ENCODE data around the gene FNDC10. TPM values are rescaled to one million over a fixed set of nuclear protein-coding genes. Genes with fewer than 3 reads are reported as not detected.

FNDC10 gene
- total RNA-seq, 1 donor from 2014 or later: 9.0 TPM

DNA sequence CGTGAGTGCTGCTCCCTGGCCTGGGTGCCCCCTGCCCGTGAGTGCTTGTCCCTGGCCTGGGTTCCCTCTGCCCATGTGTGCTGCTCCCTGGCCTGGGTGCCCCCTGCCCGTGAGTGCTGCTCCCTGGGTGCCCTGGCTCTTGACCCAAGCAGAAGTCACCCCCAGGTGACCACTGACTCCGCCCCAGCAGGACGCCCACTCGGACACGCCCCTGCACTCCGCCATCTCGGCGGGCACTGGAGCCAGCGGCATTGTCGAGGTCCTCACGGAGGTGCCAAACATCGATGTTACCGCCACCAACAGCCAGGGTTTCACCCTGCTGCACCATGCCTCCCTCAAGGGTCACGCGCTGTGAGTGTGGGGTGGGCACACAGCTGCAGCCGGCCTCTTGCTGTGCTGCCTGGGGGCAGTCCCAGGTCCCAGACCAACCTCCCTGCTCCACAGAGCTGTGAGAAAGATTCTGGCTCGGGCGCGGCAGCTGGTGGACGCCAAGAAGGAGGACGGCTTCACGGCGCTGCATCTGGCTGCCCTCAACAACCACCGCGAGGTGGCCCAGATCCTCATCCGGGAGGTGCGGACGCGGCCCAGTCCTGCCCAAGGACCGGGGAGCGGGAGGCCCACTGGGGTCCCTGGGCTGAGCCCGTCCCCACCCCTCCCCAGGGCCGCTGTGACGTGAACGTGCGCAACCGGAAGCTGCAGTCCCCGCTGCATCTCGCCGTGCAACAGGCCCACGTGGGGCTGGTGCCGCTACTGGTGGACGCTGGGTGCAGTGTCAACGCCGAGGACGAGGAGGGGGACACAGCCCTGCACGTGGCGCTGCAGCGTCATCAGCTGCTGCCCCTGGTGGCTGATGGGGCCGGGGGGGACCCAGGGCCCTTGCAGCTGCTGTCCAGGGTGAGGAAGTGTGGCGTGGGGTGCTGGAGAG, 28.2 kb upstream of the FNDC10 start:
- intact Hi-C loops (cut with micrococcal nuclease): no loop called here

DNA sequence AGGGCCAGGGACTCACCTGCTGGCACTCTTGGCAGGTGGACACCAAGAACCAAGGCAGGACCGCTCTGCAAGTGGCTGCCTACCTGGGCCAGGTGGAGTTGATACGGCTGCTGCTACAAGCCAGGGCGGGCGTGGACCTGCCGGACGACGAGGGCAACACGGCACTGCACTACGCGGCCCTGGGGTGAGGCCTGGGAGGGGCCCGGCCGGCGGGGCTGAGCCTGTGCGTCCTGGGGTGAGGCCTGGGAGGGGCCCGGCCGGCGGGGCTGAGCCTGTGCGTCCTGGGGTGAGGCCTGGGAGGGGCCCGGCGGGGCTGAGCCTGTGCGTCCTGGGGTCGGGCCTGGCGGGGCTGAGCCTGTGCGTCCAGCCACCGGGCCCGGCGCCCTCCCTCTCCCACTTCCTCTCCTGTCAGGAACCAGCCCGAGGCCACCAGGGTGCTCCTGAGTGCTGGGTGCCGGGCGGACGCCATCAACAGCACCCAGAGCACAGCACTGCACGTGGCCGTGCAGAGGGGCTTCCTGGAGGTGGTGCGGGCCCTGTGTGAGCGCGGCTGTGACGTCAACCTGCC, 27.4 kb upstream of the FNDC10 start:
- intact Hi-C loops (cut with micrococcal nuclease): no loop called here

DNA sequence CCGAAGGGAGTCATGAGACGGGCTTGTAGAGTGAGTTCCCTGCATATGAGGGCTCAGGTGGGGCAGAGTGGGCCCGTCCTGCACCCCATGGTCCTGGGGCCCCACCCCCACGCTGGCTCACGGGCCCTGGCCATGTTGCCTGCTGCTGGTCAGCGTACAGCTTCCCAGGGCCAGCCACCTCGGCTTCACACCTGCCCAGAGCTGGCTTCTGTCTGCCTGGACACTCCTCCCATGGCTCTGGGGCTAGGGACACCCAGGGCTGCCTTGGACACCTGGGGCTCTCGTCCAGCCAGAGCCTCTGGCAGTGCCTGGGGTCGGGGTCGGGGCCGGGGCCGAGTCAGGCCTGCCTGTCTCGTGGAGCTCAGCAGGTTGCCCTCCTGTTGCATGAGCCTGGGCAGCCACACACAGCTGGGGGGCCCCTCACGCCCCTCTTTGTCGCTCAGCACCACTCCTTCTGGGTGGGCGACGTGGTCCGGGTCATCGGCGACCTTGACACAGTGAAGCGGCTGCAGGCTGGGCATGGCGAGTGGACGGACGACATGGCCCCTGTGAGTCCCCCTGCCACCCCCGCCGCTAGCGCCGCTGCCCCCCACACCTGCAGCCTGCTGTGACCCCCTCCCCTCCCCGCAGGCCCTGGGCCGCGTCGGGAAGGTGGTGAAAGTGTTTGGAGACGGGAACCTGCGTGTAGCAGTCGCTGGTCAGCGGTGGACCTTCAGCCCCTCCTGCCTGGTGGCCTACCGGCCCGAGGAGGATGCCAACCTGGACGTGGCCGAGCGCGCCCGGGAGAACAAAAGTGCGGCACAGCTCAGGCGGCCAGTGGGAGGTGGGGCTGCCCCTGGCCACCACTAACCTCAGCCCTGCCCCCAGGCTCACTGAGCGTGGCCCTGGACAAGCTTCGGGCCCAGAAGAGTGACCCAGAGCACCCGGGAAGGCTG, 26.5 kb upstream of the FNDC10 start:
- intact Hi-C loops (cut with micrococcal nuclease): no loop called here

DNA sequence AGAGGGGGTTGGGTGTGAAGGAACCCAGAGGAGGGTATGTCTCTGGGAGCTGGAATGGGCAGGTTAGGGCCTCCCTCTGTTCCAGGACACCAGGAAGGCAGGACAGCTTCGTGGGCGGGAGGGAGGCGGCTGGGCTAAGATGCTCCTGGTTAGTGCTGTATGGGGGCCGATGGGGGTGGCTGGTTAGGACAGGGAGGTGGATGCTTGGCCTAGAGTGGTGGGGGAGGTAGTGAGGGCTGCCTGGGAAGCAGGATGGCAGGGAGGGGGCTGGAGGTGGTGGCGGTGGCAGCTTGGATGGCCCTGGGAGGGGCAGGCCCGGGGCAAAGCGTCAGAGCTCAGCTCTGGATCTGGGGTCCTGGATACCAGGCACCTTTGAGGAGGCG, 25.9 kb upstream of the FNDC10 start:
- intact Hi-C loops (cut with micrococcal nuclease): no loop called here

DNA sequence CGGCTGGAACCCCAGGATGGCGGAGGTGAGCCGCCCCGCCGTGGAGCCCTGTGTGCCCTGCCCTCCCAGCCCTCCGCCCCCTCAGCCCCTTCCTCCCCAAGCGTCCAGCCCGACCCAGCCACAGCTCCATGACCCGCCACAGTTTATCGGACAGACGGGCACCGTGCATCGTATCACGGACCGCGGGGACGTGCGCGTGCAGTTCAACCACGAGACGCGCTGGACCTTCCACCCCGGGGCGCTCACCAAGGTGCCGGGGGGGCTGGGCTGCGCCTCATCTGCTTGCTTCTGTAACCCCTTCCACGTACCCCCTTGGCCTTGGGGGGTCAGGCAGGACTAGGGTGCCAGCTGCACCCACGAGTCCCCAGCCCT, 25.5 kb upstream of the FNDC10 start:
- intact Hi-C loops (cut with micrococcal nuclease): no loop called here

DNA sequence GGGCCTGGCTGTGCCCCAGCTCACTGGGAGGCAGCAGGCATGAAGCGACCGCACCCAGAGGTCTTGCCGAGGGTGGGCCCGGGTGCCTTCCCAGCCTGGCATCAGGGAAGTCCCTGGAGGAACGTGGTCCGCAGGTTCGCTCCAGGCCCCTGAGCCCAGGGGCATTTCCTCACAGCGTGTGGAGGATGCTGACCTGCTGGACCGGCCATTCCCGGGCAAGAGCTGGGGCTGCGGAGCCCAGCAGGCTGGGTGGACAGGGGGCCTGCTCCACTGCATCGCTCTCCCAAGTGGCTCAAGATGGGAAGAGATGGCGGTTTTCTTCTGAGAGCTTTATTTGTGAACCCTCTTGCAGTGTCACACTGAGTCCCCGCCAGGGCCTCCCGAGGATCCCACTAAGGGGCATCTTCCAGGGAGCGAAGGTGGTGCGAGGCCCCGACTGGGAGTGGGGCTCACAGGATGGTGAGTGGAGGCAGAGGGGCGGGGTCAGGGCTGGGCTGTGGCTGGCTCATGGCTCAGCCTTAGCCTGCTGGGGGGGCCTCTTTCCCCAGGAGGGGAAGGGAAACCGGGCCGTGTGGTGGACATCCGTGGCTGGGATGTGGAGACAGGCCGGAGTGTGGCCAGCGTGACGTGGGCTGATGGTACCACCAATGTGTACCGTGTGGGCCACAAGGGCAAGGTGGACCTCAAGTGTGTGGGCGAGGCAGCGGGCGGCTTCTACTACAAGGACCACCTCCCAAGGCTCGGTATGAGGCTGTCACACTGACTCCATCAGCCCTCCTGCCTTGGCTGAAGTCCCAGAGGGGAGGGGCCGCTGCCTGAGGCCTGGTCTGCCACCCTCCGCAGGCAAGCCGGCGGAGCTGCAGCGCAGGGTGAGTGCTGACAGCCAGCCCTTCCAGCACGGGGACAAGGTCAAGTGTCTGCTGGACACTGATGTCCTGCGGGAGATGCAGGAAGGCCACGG, 24.8 kb upstream of the FNDC10 start:
- intact Hi-C loops (cut with micrococcal nuclease): no loop called here

DNA sequence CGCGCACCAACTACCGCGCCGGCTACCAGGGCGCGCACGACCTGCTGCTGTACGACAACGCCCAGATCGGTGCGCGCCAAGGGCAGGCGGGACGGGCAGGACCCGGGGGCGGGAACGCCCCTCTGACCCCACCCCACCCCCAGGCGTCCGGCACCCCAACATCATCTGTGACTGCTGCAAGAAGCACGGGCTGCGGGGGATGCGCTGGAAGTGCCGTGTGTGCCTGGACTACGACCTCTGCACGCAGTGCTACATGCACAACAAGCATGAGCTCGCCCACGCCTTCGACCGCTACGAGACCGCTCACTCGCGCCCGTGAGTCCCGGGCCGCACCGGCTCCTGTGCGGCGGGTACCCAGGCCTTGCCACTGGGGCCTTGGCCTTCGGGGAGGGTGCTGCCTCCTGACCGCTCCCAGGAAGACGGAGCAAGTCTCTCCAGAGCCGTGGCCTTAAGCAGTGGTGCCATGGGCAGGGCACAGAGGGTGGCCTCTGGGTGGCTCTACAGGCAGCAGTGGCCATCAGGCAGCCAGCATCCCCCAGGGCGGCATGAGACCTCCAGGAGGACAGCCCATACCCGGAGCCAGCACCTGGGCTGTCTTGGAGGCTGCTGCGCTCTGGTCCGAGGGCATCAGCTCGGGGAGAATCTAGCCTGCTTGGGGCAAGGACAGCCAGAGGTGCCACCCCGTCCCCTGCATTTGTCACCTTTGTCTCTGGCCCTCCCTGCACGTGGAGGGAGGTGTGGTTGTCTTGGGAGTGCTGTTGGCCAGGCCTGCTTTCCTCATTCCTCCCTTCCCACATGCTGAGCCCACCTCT, 23.9 kb upstream of the FNDC10 start:
- intact Hi-C loops (cut with micrococcal nuclease): no loop called here

DNA sequence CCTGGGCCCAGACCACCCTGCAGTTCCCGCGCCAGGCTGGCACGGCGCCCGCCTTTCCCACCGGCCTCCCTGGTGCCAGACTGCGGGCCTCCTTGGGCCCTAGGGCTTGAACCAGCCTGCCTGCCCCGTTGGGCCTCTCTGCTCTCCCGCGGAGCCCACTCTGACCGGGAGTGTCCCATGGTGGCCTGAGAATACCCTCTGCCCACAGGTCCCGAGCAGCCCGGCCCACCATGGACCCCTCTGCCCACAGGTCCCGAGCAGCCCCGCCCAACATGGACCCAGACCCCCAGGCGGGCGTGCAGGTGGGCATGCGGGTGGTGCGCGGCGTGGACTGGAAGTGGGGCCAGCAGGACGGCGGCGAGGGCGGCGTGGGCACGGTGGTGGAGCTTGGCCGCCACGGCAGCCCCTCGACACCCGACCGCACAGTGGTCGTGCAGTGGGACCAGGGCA, 23.3 kb upstream of the FNDC10 start:
- intact Hi-C loops (cut with micrococcal nuclease): no loop called here

DNA sequence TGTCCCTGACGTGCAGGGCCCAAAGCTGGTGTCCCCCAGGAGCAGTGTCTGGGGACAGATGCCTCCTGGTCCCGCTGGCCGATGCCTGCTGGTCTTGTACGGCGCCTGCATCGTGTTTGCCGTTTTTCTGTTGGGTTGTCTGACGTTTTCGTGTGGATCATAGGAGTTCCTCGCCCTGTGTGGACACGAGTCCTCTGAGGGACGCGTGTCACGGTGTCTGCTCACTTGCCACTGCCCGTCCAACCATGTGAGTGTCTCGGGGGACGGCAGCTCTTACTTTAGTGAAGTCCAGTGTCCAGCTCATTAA, 22.8 kb upstream of the FNDC10 start:
- intact Hi-C loops (cut with micrococcal nuclease): no loop called here

DNA sequence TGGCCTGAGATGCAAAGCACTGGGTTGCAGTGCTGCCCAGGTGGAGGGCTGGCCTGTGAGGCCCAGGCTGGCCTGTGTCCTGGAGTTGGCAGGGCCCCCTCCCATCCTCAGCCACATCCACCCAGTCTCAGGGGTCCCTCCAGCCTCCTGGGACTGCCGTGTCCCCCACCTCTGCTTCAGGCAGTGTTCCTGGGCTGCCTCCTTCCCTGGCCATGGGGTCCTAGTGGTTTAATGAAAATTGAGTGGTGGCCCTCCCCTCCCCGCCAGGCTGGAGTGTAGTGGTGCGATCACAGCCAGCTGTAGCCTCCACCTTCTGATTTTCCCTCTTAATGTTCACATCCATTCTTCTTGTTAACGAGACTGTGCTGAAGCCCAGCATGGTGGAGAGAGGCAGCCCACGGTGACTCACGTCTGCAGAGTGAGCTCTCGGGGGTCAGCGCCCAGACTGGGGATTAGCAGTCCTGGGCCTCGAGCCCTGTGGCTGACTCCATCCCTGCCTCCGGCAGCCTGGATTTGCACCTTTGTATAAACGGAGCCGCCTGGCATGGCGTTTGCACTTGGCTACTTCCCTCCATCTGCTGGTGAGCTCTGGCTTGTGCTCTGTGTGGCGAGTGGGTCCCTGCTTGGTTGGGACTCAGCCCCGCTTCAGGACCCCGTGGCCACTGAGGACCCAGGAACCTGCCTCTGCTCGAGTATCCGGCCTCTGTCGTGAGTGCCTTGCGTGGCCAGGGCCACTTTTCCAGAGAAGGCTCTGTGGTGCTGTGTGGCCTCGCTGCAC, 22.3 kb upstream of the FNDC10 start:
- intact Hi-C loops (cut with micrococcal nuclease): no loop called here

DNA sequence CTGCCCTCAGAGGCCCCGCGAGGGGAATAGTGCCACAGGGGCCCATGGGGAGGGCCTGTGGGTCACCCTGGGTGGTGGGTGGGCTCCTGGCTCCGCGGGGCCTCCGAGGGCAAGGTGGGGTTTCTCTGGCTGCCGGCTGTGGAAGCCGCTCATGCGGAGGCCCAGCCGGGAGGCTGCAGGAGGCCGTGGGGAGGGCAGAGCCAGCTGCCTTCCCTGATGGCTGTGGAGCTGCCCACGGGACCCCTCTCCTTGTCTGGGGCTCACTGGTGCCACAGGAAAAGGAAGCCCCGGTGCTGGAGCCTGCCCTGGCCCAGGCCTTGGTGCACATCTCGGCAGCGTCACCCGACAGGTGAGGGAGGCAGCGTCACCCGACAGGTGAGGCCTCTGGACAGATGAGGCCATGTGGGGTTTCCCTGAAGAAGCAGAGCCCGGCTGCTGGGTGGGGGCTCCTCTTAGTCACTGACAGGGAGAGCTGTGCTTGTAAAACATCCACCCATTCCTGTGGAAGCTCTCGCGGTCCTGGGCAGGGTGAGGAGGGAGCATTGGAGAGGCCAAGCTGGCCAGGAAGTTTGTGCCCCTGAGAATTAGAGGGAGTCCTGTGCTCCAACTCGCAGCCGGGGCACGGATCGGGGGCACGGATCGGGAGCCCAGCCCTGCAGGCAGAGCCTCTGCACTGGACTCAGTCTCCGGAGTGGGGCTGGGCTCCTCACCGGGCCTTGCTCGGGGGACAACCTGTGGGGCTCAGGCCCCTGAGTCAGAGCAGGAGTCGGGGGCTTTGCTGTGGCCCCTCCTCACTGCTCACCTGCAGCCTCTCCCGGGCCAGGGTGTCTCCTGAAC, 21.5 kb upstream of the FNDC10 start:
- intact Hi-C loops (cut with micrococcal nuclease): no loop called here

DNA sequence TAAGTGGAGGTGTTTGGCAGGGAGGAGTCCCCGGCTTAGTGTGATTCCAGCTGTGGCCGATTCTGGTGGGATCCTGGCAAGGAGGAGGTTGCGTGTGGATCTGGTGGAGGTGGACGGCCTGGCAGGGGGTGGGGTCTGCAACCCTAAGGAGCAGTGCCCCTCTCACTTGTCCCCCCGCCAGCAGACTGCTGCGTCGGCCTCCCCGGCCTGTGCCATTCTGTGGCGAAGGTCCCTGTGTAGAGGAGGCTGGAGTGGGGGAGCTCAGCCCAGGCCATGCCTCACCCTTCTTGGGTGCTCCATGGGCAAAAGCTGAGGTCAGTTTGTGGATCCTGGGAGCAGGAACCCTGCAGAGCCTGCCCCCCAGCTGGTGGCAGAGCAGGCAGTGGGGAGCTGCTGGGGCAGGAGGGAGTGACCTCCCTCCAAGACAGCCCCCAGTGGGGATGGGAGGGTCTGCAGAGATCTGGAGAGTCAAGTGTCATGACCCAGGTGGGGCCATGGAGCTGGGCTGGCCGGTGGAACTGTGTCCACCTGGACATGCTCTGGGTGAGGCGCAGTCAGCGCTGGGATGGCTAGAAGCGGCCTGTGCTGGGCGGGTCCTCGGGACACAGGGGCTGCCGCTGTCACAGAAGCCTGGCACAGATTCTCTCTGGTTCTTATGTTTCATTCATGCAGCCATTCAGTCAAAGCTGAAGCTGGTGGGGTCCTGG, 20.7 kb upstream of the FNDC10 start:
- intact Hi-C loops (cut with micrococcal nuclease): no loop called here

DNA sequence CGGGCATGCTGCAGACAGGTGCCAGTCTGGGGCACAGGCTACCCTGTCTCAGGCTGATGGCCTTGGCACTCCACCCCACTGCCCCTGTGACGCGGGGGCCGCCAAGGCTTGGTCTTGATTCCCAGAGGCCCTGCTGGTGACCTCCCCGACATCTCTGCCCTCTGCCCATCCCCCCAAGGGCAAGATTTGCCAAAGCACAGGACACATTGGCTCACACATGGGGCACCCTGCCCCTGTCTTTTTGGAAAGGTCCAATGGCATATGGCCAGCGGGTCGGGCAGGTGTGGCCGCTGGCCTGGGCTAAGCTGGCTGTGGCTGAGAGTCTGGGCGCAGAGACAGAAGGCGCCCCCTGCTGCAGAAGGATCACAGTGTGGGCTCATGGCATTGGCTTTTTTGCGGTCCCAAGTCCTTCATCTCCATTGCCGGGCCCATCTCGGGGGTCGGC, 20.0 kb upstream of the FNDC10 start:
- intact Hi-C loops (cut with micrococcal nuclease): no loop called here

DNA sequence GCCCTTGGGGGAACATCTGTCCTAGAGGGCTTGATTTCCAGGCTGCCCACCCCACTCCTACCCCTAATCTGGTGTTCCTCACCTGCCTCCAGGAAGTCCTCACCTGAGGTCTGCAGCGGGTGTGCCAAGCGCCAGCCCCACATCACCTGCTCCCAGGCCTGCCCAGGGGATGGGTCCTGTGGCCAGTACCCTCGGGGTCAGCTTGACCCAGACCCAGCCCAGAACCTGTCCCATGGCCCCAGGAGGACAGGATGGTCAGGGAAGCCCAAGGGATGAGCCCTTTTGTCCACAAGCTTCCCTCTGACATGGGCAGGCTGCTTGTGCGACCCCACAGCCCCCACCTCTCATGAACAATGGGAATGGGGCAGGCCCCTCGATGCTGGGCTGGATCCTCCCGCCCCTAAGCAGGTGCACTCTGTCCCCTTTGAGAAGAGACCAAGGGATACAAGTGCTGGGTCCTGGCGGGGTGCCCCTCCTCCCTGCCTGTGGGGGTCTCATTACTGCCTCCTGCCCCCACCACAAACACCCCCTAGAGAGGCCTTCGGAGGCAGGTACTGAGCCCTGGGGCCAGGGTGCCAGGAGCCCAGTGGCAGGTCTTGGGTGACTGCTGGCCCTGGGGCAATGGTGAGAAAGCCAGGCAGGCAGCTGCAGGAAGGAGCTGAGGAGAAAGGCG, 18.6 kb upstream of the FNDC10 start:
- intact Hi-C loops (cut with micrococcal nuclease): no loop called here

DNA sequence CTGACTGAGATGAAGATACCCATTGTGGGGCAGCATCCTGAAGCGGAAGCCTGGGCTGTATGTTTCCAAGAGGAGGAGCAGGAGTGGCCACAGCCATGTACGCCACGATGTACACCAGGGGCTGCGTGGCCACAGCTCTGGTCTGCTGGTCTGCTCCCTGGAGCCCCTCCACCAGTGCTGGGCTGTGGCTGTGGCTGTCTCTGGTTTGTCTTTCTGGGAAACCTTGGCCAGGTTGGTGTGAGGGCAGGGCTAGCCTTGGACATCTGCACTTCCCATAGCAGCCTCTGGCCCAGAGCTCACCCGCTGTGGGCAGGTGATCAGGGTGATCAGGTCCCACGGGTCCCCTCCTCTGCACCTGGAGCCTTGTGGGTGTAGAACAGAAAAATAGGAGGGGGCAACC, 18.0 kb upstream of the FNDC10 start:
- intact Hi-C loops (cut with micrococcal nuclease): no loop called here

DNA sequence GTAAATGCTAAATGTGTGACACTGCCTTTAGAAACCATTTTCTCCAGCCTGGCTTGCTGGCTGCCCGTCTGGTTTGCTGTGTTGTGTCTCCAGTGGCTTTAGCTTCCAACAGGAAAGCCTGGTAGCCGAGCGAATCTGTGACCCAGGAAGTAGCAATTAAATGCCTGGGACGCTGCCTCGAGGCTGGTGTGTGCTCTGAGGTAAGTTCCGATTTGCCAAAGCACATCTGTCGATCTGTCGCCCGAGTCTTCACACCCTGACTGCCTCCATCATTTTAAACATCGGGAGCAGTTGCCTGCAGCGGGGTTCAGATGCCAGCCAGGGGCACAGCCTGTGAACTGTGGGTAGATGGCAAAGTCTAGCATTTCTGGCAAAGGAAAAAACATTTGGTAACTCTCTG, 17.6 kb upstream of the FNDC10 start:
- intact Hi-C loops (cut with micrococcal nuclease): no loop called here

DNA sequence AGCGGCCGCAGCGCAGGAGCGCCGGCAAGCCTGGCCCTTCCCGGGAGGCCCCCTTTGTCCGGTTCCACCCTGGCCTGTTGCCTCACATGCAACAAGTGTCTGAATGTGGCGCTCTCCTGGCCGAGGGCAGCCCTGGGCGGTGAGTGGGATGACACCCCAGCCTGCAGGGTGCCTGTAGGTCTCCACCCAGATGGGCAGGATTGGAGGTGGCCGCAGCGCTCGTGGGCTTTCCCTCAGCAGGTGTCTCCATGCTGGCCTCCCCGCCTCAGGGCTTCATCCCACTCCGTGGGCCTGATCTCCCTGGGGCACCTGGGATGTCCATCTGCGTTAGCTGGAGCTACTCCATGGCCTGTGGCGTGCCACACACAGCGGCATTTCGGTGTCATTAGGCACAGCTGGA, 16.9 kb upstream of the FNDC10 start:
- intact Hi-C loops (cut with micrococcal nuclease): no loop called here
